ENCODE measurements around the gene MDFI. TPM values are rescaled to one million over a fixed set of nuclear protein-coding genes. Genes with fewer than 3 reads are reported as not detected.

MDFI gene
- total RNA-seq, 1 donor from 2014 or later, result 61.2 TPM

DNA sequence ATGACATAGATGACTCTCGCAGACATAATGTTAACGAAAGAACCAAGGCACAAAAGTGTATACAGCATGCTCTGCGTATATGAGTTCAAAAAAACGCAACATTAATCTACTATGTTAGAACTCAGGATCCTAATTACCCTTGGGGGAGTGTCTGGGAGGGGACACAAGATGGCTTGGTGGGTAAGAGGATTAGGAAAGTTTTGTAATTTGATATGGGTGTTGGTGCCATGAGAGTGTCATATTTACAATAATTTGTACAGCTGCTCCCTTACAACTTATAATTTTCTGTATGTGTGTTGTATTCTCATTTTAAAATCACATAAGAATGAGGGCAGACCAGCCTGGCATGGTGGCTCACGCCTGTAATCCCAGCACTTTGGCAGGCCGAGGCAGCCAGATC is 58.5 kb downstream of the MDFI start:
- H3K4me3 ChIP-seq (ENCODE audit: low read depth, low read length), result no peak overlapping the region
- DNase-seq (ENCODE audit: low read depth), result no peak
- TF ChIP-seq, protein P1, sequence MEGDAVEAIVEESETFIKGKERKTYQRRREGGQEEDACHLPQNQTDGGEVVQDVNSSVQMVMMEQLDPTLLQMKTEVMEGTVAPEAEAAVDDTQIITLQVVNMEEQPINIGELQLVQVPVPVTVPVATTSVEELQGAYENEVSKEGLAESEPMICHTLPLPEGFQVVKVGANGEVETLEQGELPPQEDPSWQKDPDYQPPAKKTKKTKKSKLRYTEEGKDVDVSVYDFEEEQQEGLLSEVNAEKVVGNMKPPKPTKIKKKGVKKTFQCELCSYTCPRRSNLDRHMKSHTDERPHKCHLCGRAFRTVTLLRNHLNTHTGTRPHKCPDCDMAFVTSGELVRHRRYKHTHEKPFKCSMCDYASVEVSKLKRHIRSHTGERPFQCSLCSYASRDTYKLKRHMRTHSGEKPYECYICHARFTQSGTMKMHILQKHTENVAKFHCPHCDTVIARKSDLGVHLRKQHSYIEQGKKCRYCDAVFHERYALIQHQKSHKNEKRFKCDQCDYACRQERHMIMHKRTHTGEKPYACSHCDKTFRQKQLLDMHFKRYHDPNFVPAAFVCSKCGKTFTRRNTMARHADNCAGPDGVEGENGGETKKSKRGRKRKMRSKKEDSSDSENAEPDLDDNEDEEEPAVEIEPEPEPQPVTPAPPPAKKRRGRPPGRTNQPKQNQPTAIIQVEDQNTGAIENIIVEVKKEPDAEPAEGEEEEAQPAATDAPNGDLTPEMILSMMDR (conservative IDR thresholded peaks at IDR 0.05; ENCODE audit: low read depth, low read length), result no peak

DNA sequence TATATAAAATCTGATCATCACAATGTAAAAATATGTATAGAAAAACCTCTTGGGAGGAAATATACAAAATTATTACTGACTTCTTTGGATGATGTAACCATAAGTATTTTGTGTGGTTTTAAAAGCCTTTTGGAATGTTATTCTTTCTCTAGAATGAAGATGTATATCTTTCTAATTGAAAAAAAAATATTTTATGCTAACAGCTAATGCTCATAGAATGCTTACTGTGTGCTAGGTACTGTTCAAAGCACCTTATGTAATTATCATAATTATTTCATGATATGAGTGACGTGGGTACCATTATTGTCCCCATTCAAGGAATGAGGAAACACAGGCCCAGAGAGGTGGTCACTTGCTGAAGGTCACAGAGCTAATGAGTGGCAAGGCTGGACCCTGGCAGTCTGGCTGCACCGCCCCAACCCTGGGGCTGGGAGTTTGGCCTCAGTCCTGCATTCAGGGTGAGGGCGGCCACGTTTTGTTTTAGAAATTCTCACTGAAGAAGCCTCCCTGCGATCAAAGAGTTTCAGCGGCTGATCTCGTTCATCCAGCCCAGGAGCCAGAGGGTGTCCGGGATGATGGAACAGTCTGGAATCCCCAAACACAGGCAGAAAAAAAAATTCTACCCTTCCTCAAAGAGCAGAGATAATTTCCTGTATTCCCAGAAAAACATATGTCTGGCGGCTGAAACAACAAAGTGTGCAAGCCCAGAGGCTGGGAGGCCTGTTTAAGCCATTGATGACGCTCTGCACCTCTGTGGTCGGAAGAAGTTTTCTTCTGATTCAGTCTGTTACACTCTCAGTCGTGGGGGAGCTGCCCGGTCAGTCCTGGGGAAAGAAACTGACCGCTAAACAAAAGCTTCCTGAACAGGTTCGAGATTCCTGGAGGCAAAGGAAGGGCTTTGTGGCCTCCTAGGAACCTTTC is 59.9 kb downstream of the MDFI start:
- no peak for DNase-seq (ENCODE audit: low read depth)
- no peak overlapping the region for H3K4me3 ChIP-seq (ENCODE audit: low read depth, low read length)
- TF ChIP-seq, protein P1 (conservative IDR thresholded peaks at IDR 0.05; ENCODE audit: low read depth, low read length), result no peak

DNA sequence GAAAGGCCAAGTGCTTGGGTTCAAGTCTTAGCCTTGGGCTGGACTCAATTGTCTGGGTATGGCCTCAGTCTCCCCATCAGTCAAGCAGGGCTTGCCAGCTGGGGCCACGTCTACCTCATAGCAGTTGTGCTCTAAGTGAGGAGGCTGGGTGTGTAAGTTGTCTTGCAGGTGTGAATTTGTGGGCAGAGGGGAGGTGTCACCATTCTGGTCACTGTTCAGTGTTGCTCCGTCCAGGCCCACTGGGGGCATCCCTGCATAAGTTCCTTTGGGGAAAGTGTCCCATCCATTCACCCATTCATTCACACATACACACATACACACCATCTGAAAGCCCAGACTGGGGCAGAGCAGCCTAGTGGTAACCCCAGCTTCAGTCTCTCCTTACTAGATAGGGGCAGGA is 60.8 kb downstream of the MDFI start:
- DNase-seq (ENCODE audit: low read depth), result no peak
- TF ChIP-seq, protein P1 (conservative IDR thresholded peaks at IDR 0.05; ENCODE audit: low read depth, low read length), result no peak
- no peak overlapping the region for H3K4me3 ChIP-seq (ENCODE audit: low read depth, low read length)

DNA sequence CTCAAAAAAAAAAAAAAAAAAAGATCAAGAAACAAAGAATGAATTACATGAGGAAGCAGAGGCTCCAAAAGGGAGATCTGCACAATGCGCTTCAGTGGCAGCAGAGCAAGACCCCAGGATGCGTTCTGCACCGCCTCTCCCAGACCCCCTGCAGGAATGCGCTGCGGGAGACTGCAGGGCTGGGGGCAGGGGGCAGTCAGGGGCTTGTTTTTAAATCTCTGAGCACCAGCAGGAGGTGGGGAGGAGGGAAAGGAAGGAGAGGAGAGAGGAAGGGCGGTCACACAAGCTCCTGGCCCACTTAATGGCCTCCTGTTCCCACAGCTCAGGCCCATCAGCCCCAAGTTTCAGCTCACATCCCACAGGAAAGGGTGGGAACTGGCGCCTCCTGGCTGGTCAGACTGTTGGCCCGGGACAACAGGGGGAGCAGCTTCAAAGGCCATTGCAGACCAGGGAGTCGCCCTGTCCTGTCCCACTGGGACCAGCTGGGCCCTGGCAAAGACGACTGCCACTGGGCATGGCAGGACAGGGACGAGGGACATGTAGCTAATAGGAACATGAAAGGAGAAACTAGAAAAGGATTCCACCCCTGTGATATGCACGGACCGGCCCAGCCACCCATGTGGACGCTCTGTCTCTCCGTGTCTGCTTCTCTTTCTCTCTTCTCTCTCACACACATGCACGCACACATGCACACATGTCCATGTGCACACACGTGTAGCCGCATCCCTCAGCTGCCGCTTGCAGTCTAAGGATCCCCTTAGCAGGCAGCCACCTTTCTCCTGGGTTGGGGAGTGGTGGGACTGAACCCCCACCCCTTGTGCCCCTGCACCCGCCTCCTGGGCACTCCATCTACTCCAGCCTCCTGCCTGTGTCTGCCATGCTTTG is 62.4 kb downstream of the MDFI start:
- TF ChIP-seq, protein P1 (conservative IDR thresholded peaks at IDR 0.05; ENCODE audit: low read depth, low read length), result no peak
- DNase-seq (ENCODE audit: low read depth), result no peak
- no peak overlapping the region for H3K4me3 ChIP-seq (ENCODE audit: low read depth, low read length)

DNA sequence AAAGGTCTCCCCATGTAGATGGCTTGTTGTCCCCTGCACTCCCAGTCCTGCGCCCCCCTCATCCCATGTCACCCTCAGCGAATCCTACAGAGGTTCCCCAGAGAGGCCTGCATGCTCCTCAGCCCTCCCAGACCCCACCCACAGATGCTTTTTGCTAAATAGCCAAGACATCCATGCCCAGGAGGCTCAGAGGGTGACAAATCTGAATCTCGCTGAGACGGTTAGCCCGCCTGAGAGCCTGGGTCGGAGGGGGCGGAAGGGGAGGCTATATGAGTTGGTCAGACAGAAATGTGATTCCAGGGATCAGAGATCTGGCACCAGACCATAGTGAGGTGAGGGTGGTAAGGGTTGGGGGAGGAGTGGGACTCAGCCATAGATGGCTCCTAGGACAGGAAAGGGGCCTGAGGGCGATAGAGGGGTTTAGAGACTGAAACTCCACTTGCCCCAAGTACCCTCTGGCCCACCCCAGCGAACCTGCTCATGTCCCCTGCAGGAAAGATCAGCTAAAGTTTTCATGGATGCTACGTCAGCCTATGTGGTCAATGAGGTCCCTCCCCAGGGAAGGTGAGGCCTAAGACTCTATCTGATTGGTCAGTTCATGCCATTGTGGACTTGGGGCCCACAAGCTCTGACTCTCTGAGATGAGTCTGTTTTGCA is 63.9 kb downstream of the MDFI start:
- TF ChIP-seq, protein P1 (conservative IDR thresholded peaks at IDR 0.05; ENCODE audit: low read depth, low read length), result no peak
- H3K4me3 ChIP-seq (ENCODE audit: low read depth, low read length), result no peak overlapping the region
- no peak for DNase-seq (ENCODE audit: low read depth)

DNA sequence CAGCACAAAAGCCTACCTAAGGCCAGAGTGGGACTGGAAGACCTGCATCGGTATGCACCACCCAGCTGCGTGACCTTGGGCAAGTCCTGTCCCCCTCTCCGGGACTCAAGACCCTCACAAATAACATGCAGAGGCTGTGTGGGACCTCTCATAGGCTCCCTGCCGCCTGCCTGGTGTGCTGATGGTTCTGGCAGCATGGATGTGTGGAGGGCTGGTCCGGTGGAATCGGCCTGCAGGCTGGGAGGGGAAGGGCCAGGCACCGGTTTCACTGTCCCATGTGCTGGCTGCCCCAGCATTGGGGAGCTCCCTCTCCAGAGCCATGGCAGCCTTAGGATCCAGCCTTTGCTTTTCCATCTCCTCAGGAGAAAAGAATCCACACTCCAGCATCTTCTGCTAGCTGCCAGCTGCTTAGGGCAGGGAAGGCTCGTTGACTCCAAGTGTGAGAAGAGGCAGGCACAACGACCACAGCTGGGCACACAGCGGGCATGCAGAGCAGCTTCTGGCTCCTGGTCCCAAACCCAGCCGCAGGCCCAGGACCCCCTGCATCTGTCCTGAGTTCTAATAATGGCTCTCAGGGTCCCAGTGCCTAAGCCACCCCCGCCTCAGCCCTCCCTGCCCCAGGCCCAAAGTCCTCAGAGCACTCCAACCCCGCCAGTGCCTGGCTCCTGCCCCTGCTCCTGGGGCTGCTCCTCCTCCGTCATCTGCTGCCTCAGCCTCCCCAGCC is 64.7 kb downstream of the MDFI start:
- TF ChIP-seq, protein P1 (conservative IDR thresholded peaks at IDR 0.05; ENCODE audit: low read depth, low read length), result no peak
- no peak for DNase-seq (ENCODE audit: low read depth)
- no peak overlapping the region for H3K4me3 ChIP-seq (ENCODE audit: low read depth, low read length)
